ENCODE data around the gene BUD13.

Gene BUD13, protein sequence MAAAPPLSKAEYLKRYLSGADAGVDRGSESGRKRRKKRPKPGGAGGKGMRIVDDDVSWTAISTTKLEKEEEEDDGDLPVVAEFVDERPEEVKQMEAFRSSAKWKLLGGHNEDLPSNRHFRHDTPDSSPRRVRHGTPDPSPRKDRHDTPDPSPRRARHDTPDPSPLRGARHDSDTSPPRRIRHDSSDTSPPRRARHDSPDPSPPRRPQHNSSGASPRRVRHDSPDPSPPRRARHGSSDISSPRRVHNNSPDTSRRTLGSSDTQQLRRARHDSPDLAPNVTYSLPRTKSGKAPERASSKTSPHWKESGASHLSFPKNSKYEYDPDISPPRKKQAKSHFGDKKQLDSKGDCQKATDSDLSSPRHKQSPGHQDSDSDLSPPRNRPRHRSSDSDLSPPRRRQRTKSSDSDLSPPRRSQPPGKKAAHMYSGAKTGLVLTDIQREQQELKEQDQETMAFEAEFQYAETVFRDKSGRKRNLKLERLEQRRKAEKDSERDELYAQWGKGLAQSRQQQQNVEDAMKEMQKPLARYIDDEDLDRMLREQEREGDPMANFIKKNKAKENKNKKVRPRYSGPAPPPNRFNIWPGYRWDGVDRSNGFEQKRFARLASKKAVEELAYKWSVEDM

GRCh38 chr11:116772443-116773202, at the start of gene BUD13:
Gene BUD13 (minus strand): TSS chr11:116772987. CDS start chr11:116772964, 23 bp downstream.
- peak within 1 kb of the TSS; percentile 98 for H3K9ac ChIP-seq (ENCODE audit: low read depth, low read length)
- peak within 1 kb of the TSS; percentile 97 for H3K4me3 ChIP-seq (ENCODE audit: low read length)
- no peaks in the 10 kb centered on the region for H3K27me3 ChIP-seq (ENCODE audit: insufficient read depth, low read length)
- no peaks in the 10 kb centered on the region for H3K9me3 ChIP-seq (ENCODE audit: insufficient read depth, low read depth, low read length)
- peaks cover 5% of the 10 kb centered on the region; the same call in 1 of the 2 replicates for H3K4me1 ChIP-seq (ENCODE audit: insufficient read depth, low read length)
- peaks cover 42% of the 10 kb centered on the region for H3K36me3 ChIP-seq (ENCODE audit: insufficient read depth, low read depth, low read length)
- peak within 1 kb of the TSS; percentile 89 for H3K27ac ChIP-seq (ENCODE audit: low read length)

DNA sequence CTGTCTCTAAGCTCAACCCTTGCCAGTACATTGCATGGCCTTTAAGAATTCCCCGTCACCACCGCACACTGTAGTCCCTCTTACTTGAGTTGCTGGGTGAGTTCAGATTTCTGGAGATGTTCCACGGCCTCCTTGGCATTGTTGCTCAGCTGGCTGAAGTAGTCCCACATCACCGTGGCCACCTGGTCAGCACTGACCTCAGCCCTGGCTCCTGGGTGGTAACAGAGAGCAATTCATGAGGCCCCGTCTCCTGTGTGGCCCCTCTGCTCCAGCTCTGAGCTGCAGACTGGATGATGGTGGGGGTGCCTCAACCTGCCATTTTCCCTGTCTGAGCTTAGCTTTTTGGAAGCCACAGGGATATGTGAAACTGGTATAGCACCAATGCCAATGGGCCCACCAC, 49.8 kb upstream of the BUD13 start:
- Histone ChIP-seq H3K9me3 (ENCODE audit: insufficient read depth, low read depth, low read length) (no peaks in the 10 kb centered on the region), H3K36me3 (ENCODE audit: insufficient read depth, low read depth, low read length) (no peaks in the 10 kb centered on the region), H3K4me1 (ENCODE audit: insufficient read depth, low read length) (no peaks in the 10 kb centered on the region), H3K27ac (ENCODE audit: low read length) (no peak overlapping the region), H3K9ac (ENCODE audit: low read depth, low read length) (no peak overlapping the region), H3K4me3 (ENCODE audit: low read length) (no peak overlapping the region), H3K27me3 (ENCODE audit: insufficient read depth, low read length) (no peaks in the 10 kb centered on the region)

DNA sequence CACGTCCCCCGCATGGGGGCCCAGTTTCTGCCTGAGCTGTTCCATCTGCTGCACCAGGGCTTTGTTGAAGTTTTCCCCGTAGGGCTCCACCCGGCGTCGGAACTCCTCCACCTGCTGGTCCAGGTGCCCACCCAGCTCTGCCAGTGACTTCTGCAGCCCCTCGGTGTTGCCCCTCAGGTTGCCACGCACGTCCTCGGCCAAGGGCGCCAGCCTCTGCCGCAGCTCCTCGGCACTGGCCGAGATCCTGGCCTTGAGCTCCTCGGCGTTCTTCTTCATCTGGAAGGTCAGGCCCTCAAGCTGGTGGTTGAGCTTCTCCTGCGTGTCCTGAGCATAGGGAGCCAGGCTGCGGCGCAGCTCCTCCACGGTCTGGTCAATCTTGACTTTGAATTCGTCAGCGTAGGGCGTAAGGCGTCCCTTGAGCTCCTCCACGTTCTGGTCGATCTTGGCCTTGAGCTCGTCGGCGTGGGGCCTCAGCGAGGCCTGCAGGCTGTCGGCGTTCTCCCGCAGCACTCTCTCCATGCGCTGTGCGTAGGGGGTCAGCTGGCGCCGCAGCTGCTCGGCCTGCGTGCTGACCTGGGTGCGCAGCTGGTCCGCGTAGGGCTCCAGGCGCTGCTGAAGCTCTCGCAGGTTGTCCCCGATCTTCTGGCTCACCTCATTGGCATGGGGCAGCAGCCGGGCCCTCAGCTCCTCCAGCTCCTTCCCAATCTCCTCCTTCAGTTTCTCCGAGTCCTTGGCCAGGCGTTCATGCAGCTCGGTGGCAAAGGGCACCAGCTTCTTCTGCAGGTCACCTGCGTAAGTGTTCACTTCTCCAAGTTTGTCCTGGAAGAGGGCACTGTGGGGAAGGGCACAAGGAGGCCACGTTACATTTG, 48.5 kb upstream of the BUD13 start:
- Histone ChIP-seq H3K9ac (ENCODE audit: low read depth, low read length) (no peak overlapping the region), H3K27ac (ENCODE audit: low read length) (no peak overlapping the region), H3K36me3 (ENCODE audit: insufficient read depth, low read depth, low read length) (no peaks in the 10 kb centered on the region), H3K4me3 (ENCODE audit: low read length) (no peak overlapping the region), H3K4me1 (ENCODE audit: insufficient read depth, low read length) (no peaks in the 10 kb centered on the region), H3K27me3 (ENCODE audit: insufficient read depth, low read length) (no peaks in the 10 kb centered on the region), H3K9me3 (ENCODE audit: insufficient read depth, low read depth, low read length) (no peaks in the 10 kb centered on the region)

- H3K4me1 ChIP-seq (ENCODE audit: insufficient read depth, low read length), result no peaks in the 10 kb centered on the region
- no peak overlapping the region for H3K27ac ChIP-seq (ENCODE audit: low read length)
Measured at GRCh38 chr11:116819049-116819448, 46.3 kb upstream of the BUD13 start.

DNA sequence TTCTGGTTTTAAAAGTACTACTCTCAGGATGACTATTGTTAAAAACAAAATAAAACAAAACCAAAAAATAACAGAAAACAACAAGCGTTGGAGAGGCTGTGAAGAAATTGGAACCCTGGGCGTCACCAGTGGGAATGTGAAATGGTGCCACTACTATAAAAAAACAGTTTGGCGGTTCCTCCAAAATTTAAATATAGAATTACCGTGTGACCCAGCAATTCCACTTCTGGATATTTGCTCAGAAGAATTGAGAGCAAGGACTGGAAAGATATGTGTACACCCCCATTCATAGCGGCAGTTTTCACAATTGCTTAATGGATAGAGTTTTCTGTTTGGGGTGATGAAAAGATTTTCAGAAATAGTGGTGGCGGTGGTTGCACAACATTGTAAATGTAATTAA, 41.7 kb upstream of the BUD13 start:
- no peak overlapping the region for H3K4me3 ChIP-seq (ENCODE audit: low read length)
- no peaks in the 10 kb centered on the region for H3K9me3 ChIP-seq (ENCODE audit: insufficient read depth, low read depth, low read length)
- no peaks in the 10 kb centered on the region for H3K27me3 ChIP-seq (ENCODE audit: insufficient read depth, low read length)
- H3K4me1 ChIP-seq (ENCODE audit: insufficient read depth, low read length), result no peaks in the 10 kb centered on the region
- no peak overlapping the region for H3K27ac ChIP-seq (ENCODE audit: low read length)
- no peak overlapping the region for H3K9ac ChIP-seq (ENCODE audit: low read depth, low read length)
- no peaks in the 10 kb centered on the region for H3K36me3 ChIP-seq (ENCODE audit: insufficient read depth, low read depth, low read length)

More at GRCh38 chr11:116819049-116819448, 46.3 kb upstream of the BUD13 start:
- no peaks in the 10 kb centered on the region for H3K27me3 ChIP-seq (ENCODE audit: insufficient read depth, low read length)
- no peaks in the 10 kb centered on the region for H3K36me3 ChIP-seq (ENCODE audit: insufficient read depth, low read depth, low read length)
- H3K9me3 ChIP-seq (ENCODE audit: insufficient read depth, low read depth, low read length), result no peaks in the 10 kb centered on the region
- no peak overlapping the region for H3K4me3 ChIP-seq (ENCODE audit: low read length)
- no peak overlapping the region for H3K9ac ChIP-seq (ENCODE audit: low read depth, low read length)

DNA sequence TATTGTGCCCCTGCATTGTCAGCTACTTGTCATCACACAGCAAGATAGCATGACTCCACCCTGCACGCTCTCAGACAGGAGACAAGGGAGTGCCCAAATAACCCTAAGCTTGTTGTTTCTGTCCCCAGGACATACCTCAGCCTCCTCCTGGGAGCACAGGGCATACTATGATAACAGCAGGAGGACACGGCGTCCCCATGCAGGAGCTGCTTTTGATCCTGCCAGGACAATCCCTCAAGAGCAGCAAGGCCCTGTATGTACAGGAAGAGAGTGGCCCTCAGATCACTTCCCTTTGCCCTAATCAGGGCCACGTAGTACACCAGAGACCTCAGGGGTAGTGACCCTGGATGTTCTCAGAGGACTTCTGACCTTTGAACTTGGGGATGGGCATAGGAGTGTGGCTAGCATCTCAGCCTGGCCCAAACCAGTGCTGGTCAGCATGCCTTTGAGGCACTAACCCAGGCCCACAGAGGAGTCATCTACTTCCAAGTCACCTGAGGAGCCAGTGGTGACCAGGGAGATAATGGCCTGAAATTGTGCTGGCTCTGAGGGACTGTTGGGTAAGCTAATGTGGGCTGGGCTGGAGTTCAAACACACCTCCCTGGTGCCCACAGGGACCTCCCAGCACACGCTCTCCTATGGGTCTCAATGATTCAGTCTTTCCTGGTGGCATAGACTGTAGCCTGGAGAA, 41.1 kb upstream of the BUD13 start:
- H3K4me3 ChIP-seq (ENCODE audit: low read length), result no peak overlapping the region
- H3K9ac ChIP-seq (ENCODE audit: low read depth, low read length), result no peak overlapping the region
- H3K27me3 ChIP-seq (ENCODE audit: insufficient read depth, low read length), result no peaks in the 10 kb centered on the region
- H3K27ac ChIP-seq (ENCODE audit: low read length), result no peak overlapping the region
- no peaks in the 10 kb centered on the region for H3K36me3 ChIP-seq (ENCODE audit: insufficient read depth, low read depth, low read length)
- H3K9me3 ChIP-seq (ENCODE audit: insufficient read depth, low read depth, low read length), result no peaks in the 10 kb centered on the region
- H3K4me1 ChIP-seq (ENCODE audit: insufficient read depth, low read length), result no peaks in the 10 kb centered on the region

GRCh38 chr11:116813170-116813569, 40.4 kb upstream of the BUD13 start:
- Histone ChIP-seq H3K36me3 (ENCODE audit: insufficient read depth, low read depth, low read length) (no peaks in the 10 kb centered on the region), H3K4me1 (ENCODE audit: insufficient read depth, low read length) (no peaks in the 10 kb centered on the region), H3K4me3 (ENCODE audit: low read length) (no peak overlapping the region), H3K9ac (ENCODE audit: low read depth, low read length) (no peak overlapping the region), H3K9me3 (ENCODE audit: insufficient read depth, low read depth, low read length) (no peaks in the 10 kb centered on the region), H3K27me3 (ENCODE audit: insufficient read depth, low read length) (no peaks in the 10 kb centered on the region), H3K27ac (ENCODE audit: low read length) (no peak overlapping the region)

DNA sequence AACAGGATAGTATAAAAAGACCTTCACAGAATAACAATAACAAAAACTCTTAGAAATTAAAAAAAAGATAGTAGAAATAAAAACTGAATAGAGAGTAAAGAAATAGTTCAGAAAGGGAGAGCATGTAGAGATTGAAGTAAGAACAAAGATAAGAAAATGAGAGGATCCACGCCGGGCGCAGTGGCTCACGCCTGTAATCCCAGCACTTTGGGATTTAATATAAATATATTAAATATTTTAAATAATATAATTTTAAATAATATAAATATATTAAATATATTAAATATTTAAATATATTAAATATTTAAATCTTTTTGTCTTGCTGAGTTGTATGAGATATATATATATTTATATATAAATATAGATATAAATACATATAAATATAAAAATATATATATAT, 39.3 kb upstream of the BUD13 start:
- no peaks in the 10 kb centered on the region for H3K36me3 ChIP-seq (ENCODE audit: insufficient read depth, low read depth, low read length)
- no peaks in the 10 kb centered on the region for H3K27me3 ChIP-seq (ENCODE audit: insufficient read depth, low read length)
- no peaks in the 10 kb centered on the region for H3K9me3 ChIP-seq (ENCODE audit: insufficient read depth, low read depth, low read length)
- no peak overlapping the region for H3K4me3 ChIP-seq (ENCODE audit: low read length)
- no peak overlapping the region for H3K9ac ChIP-seq (ENCODE audit: low read depth, low read length)
- no peaks in the 10 kb centered on the region for H3K4me1 ChIP-seq (ENCODE audit: insufficient read depth, low read length)
- H3K27ac ChIP-seq (ENCODE audit: low read length), result no peak overlapping the region

GRCh38 chr11:116811194-116811593, 38.4 kb upstream of the BUD13 start:
- Histone ChIP-seq H3K27me3 (ENCODE audit: insufficient read depth, low read length) (no peaks in the 10 kb centered on the region), H3K4me1 (ENCODE audit: insufficient read depth, low read length) (no peaks in the 10 kb centered on the region), H3K36me3 (ENCODE audit: insufficient read depth, low read depth, low read length) (no peaks in the 10 kb centered on the region), H3K4me3 (ENCODE audit: low read length) (no peak overlapping the region), H3K27ac (ENCODE audit: low read length) (no peak overlapping the region), H3K9ac (ENCODE audit: low read depth, low read length) (no peak overlapping the region), H3K9me3 (ENCODE audit: insufficient read depth, low read depth, low read length) (no peaks in the 10 kb centered on the region)

GRCh38 chr11:116808262-116809175, 35.7 kb upstream of the BUD13 start:
- no peak overlapping the region for H3K4me3 ChIP-seq (ENCODE audit: low read length)
- no peak overlapping the region for H3K27ac ChIP-seq (ENCODE audit: low read length)
- H3K4me1 ChIP-seq (ENCODE audit: insufficient read depth, low read length), result no peaks in the 10 kb centered on the region
- H3K9ac ChIP-seq (ENCODE audit: low read depth, low read length), result no peak overlapping the region
- no peaks in the 10 kb centered on the region for H3K36me3 ChIP-seq (ENCODE audit: insufficient read depth, low read depth, low read length)
- H3K27me3 ChIP-seq (ENCODE audit: insufficient read depth, low read length), result no peaks in the 10 kb centered on the region
- no peaks in the 10 kb centered on the region for H3K9me3 ChIP-seq (ENCODE audit: insufficient read depth, low read depth, low read length)

Data from iPS-20b (cell line).